ENCODE data around the gene ADAMTS9.

ADAMTS9 gene

DNA sequence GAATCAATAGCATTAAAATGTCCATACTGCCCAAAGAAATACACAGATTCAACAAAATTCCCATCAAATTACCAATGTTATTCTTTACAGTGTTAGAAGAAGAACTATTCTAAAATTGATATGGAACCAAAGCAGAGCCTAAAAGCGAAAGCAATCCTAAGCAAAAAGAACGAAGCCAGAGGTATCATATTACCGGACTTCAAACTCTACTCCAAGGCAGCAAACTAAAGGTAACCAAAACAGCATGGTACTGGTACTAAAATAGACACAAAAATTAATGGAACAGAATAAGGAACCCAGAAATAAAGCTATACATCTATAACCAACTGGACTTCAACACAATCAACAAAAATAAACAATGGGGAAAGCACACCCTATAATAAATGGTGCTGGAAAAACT, 167.5 kb downstream of the ADAMTS9 start:
- no peaks in the 10 kb centered on the region for H3K9me3 Mint-ChIP-seq
- H3K27me3 Mint-ChIP-seq, result no peaks in the 10 kb centered on the region
- no peaks in the 10 kb centered on the region for H3K36me3 Mint-ChIP-seq (ENCODE audit: low read depth)
- no peak overlapping the region for H3K4me3 Mint-ChIP-seq
- H3K4me1 Mint-ChIP-seq (ENCODE audit: low read depth), result no peaks in the 10 kb centered on the region
- no peak overlapping the region for H3K27ac Mint-ChIP-seq
- intact Hi-C loops (cut with micrococcal nuclease), result no loop called here

GRCh38 chr3:64518950-64519349, 168.8 kb downstream of the ADAMTS9 start:
- H3K9me3 Mint-ChIP-seq, result no peaks in the 10 kb centered on the region
- no peak overlapping the region for H3K4me3 Mint-ChIP-seq
- H3K27ac Mint-ChIP-seq, result no peak overlapping the region
- intact Hi-C loops (cut with micrococcal nuclease), result no loop called here
- no peaks in the 10 kb centered on the region for H3K27me3 Mint-ChIP-seq
- no peaks in the 10 kb centered on the region for H3K4me1 Mint-ChIP-seq (ENCODE audit: low read depth)
- H3K36me3 Mint-ChIP-seq (ENCODE audit: low read depth), result no peaks in the 10 kb centered on the region

- Mint-ChIP-seq H3K27ac (no peak overlapping the region), H3K9me3 (no peaks in the 10 kb centered on the region), H3K27me3 (no peaks in the 10 kb centered on the region), H3K4me1 (ENCODE audit: low read depth) (no peaks in the 10 kb centered on the region), H3K4me3 (no peak overlapping the region), H3K36me3 (ENCODE audit: low read depth) (no peaks in the 10 kb centered on the region)
- intact Hi-C loops (cut with micrococcal nuclease), result no loop called here
These were observed 169.3 kb downstream of the ADAMTS9 start for GRCh38 chr3:64518496-64518895.

- peaks cover 1% of the 10 kb centered on the region for H3K27me3 Mint-ChIP-seq
- no peaks in the 10 kb centered on the region for H3K36me3 Mint-ChIP-seq (ENCODE audit: low read depth)
- no peaks in the 10 kb centered on the region for H3K4me1 Mint-ChIP-seq (ENCODE audit: low read depth)
- H3K9me3 Mint-ChIP-seq, result no peaks in the 10 kb centered on the region
- H3K4me3 Mint-ChIP-seq, result no peak overlapping the region
- H3K27ac Mint-ChIP-seq, result no peak overlapping the region
- intact Hi-C loops (cut with micrococcal nuclease), result no loop called here
These were observed 172.9 kb downstream of the ADAMTS9 start for GRCh38 chr3:64514889-64515288.

GRCh38 chr3:64509206-64509605, 178.6 kb downstream of the ADAMTS9 start:
- Mint-ChIP-seq H3K27me3 (peaks cover 1% of the 10 kb centered on the region), H3K4me1 (ENCODE audit: low read depth) (peaks cover 6% of the 10 kb centered on the region), H3K27ac (no peak overlapping the region), H3K4me3 (no peak overlapping the region), H3K9me3 (no peaks in the 10 kb centered on the region), H3K36me3 (ENCODE audit: low read depth) (no peaks in the 10 kb centered on the region)
- intact Hi-C loops (cut with micrococcal nuclease), result no loop called here

DNA sequence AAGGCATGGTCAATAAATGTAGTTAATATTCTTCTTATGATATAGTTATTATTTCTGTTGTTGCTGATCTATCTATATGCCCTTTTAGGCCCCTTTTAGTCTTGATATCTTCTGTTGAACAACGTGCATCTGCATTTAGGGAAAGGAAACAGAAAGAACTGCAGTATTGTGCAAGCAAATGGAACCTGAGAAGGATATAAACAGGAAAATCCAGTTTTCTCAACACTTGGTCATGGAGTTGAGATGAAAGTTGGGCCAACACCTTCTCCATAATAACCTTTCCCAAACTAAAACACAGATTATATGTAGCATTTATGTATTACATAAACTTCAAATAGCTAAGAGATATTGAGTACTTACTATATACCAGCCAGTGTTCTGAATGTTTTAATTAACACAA, 179.7 kb downstream of the ADAMTS9 start:
- Mint-ChIP-seq H3K4me1 (ENCODE audit: low read depth) (peaks cover 6% of the 10 kb centered on the region), H3K27me3 (peaks cover 1% of the 10 kb centered on the region), H3K27ac (no peak overlapping the region), H3K36me3 (ENCODE audit: low read depth) (no peaks in the 10 kb centered on the region), H3K9me3 (no peaks in the 10 kb centered on the region), H3K4me3 (no peak overlapping the region)
- intact Hi-C loops (cut with micrococcal nuclease), result no loop called here

DNA sequence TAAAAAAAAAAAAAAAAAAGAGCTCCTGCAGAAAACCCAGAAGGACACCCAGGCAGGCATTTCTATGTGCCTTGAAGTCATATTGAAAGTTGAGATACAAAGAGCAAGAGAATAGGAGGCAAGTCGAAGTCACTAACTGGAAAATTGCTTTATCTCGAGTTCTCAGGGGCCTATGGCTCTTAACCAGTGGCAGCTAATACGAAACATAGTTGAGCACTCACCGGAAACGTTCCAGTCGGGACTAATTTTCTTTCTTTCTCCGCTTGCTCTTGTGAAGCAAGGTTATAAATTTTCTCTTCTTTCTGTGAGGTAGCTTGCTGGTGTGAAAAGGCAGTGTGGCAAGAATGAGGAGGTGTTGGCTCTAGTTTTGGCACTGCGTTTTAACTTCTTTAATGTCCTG, 181.5 kb downstream of the ADAMTS9 start:
- Mint-ChIP-seq H3K4me3 (no peak overlapping the region), H3K9me3 (no peaks in the 10 kb centered on the region), H3K4me1 (ENCODE audit: low read depth) (peaks cover 6% of the 10 kb centered on the region), H3K36me3 (ENCODE audit: low read depth) (no peaks in the 10 kb centered on the region), H3K27me3 (peaks cover 2% of the 10 kb centered on the region), H3K27ac (no peak overlapping the region)
- intact Hi-C loops (cut with micrococcal nuclease), result no loop called here

DNA sequence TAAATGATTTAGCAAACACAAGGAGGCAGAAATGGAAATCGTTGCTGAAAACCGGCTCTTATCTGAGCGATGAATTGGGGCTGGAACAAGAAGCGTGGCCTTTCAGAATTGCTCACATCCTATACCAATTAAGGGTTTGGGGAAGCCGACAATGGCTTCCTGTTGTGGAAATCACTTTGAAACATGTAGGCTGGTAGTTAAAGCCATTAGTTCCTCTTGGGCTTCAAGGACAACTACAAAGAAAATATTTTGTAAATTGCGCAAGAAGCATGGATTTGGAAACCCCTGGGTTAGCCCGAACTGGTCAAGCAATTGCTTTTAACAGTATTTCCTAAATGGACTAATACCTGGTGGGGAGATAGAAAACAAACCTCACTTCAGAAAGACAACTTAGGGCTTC, 182.4 kb downstream of the ADAMTS9 start:
- H3K4me1 Mint-ChIP-seq (ENCODE audit: low read depth), result peaks cover 6% of the 10 kb centered on the region
- intact Hi-C loops (cut with micrococcal nuclease), result no loop called here
- no peak overlapping the region for H3K4me3 Mint-ChIP-seq
- H3K27me3 Mint-ChIP-seq, result peaks cover 2% of the 10 kb centered on the region
- H3K27ac Mint-ChIP-seq, result no peak overlapping the region
- no peaks in the 10 kb centered on the region for H3K9me3 Mint-ChIP-seq
- no peaks in the 10 kb centered on the region for H3K36me3 Mint-ChIP-seq (ENCODE audit: low read depth)

DNA sequence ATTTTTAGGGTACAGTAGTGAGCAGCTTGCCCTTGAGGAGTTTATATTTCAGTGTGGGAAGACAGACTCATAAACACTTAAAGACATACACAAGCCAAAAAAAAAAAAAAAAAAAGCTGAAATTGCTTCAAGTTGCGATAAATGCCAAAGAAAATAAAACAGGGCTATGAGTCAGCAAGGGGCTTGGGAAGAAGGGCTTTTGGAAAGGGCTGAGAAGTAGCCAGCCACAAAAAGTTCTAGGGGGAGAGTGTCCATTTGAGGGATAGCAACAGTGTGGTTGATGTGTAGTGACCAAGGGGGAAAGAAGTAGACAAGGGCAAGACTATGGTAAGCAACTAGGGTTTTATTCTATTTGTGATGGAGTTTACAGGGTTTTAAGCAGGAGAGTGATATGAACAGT, 185.5 kb downstream of the ADAMTS9 start:
- intact Hi-C loops (cut with micrococcal nuclease), result no loop called here
- Mint-ChIP-seq H3K36me3 (ENCODE audit: low read depth) (no peaks in the 10 kb centered on the region), H3K9me3 (no peaks in the 10 kb centered on the region), H3K27ac (no peak overlapping the region), H3K4me1 (ENCODE audit: low read depth) (peaks cover 6% of the 10 kb centered on the region), H3K4me3 (no peak overlapping the region), H3K27me3 (peaks cover 3% of the 10 kb centered on the region)

GRCh38 chr3:64501298-64501906, 186.4 kb downstream of the ADAMTS9 start:
- Mint-ChIP-seq H3K27ac (no peak overlapping the region), H3K9me3 (no peaks in the 10 kb centered on the region), H3K36me3 (ENCODE audit: low read depth) (no peaks in the 10 kb centered on the region), H3K4me1 (ENCODE audit: low read depth) (peaks cover 6% of the 10 kb centered on the region), H3K4me3 (no peak overlapping the region), H3K27me3 (peaks cover 3% of the 10 kb centered on the region)
- intact Hi-C loops (cut with micrococcal nuclease), result no loop called here

DNA sequence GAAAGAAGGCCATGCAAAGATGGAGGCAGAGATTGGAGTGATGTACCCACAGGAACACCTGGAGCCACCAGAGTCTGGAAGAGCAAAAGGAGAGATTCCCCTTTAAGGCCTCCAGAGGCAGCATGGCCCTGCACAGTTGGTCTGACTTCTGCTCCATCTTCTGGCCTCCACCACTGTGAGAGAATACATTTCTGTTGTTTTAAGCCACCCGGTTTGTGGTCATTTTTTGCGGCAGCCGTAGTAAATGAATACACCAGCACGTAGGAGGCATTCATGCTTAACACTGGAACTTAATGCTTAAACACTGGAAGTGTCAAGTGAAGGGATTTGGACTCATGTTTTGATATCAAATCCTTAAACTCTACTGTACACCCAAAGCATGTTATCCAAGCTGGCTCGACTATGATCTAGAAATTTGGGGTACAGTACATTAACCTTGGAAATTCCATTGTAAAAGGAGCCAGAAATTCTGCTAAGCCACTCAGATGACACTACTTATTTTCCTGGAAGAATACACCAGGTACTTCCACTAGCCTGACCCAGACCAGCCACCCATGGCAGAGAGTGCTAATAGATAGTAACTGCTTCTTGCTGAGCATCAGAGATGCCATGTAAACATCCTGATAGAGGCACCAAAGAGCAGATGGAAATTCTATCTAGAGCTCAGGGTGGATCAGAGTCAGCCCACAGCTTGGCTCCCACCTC, 190.9 kb downstream of the ADAMTS9 start:
- peaks cover 18% of the 10 kb centered on the region for H3K27me3 Mint-ChIP-seq

DNA sequence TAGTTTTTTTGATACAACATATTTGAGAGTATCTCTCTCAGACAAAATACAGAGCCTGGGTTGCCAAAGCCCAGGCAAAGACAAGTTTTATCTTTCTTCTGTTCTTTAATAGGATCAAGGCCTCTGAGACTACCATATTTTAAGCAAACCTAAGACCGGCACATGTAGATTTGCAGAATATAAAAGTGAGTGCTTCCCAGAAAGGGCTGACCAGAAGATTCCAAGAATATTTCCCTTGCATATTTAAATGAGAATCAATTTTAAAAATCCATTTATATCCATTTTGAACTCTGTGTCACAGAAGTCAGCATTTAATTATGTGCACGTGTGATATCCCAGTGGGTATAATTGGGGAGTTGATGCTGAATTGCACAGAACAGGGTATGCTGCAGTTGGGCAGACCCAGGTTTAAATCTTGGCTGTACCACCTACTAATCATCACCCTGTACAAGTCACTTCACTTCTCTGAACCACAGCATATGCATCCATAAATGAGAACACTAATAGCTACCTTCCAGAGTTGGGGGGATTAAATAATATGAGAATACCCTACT, 191.9 kb downstream of the ADAMTS9 start:
- Mint-ChIP-seq H3K4me1 (ENCODE audit: low read depth) (no peaks in the 10 kb centered on the region), H3K27me3 (peaks cover 26% of the 10 kb centered on the region), H3K36me3 (ENCODE audit: low read depth) (no peaks in the 10 kb centered on the region), H3K27ac (no peak overlapping the region), H3K4me3 (no peak overlapping the region), H3K9me3 (no peaks in the 10 kb centered on the region)
- intact Hi-C loops (cut with micrococcal nuclease), result no loop called here

More for the DNA sequence above, 190.9 kb downstream of the ADAMTS9 start:
- H3K9me3 Mint-ChIP-seq, result no peaks in the 10 kb centered on the region
- H3K4me3 Mint-ChIP-seq, result no peak overlapping the region
- no peak overlapping the region for H3K27ac Mint-ChIP-seq
- no peaks in the 10 kb centered on the region for H3K4me1 Mint-ChIP-seq (ENCODE audit: low read depth)
- intact Hi-C loops (cut with micrococcal nuclease), result no loop called here
- H3K36me3 Mint-ChIP-seq (ENCODE audit: low read depth), result no peaks in the 10 kb centered on the region

- Mint-ChIP-seq H3K27me3 (peaks cover 32% of the 10 kb centered on the region), H3K27ac (no peak overlapping the region), H3K4me3 (no peak overlapping the region), H3K9me3 (no peaks in the 10 kb centered on the region), H3K4me1 (ENCODE audit: low read depth) (no peaks in the 10 kb centered on the region), H3K36me3 (ENCODE audit: low read depth) (no peaks in the 10 kb centered on the region)
- intact Hi-C loops (cut with micrococcal nuclease), result no loop called here
These were observed 192.5 kb downstream of the ADAMTS9 start for GRCh38 chr3:64495121-64495780.

GRCh38 chr3:64494526-64494925, 193.3 kb downstream of the ADAMTS9 start:
- intact Hi-C loops (cut with micrococcal nuclease), result no loop called here
- H3K9me3 Mint-ChIP-seq, result no peaks in the 10 kb centered on the region
- no peaks in the 10 kb centered on the region for H3K36me3 Mint-ChIP-seq (ENCODE audit: low read depth)
- no peak overlapping the region for H3K4me3 Mint-ChIP-seq
- H3K27ac Mint-ChIP-seq, result no peak overlapping the region
- H3K4me1 Mint-ChIP-seq (ENCODE audit: low read depth), result no peaks in the 10 kb centered on the region
- H3K27me3 Mint-ChIP-seq, result peaks cover 39% of the 10 kb centered on the region
